Activated CD4-positive, alpha-beta T cell treated with anti-CD3 and anti-CD28 coated beads for 24 hours (primary cell): Measurements from ENCODE around the gene TNIP2.

ENCODE experiments used
- DNase-seq, 2 donors: peaks; one replicate each; pipeline ENCODE4 v3.0.0-alpha.2; 2020; ENCODE audit warnings: low read depth in 2 of 2

Gene TNIP2

GRCh38 chr4:2755821-2756690 is at the start of gene TNIP2:
Gene TNIP2 (minus strand): TSS chr4:2756336. CDS start chr4:2756289, 47 bp downstream.
- peak; percentile 63 to 66 for DNase-seq

DNA sequence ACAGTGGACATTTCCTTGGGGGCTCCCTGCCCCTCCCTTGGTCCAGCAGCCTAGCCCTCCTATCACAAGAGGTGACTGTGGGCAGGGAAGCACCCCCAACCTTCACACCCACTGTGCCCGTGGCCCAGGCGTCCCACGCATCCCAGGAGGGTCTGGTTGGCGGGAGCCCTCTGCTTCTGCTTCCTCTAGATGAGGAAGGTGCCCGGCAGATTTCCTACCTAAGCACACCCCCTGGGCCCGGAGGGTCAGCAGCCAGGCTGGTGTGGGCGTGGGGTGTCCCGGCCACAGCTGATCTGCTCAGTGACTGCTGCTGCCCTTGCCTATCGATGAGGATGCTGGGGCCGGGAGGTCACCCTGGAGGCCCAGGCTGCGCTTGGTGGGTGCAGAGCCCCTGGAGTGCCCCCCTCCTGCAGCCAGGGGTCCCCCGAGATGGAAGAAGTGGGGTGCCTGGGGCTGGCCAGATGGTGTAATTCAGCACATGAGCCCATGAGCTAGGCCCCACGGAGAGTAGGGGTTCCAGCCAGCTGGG is 48.9 kb upstream of the TNIP2 start:
- DNase-seq, result no peak

DNA sequence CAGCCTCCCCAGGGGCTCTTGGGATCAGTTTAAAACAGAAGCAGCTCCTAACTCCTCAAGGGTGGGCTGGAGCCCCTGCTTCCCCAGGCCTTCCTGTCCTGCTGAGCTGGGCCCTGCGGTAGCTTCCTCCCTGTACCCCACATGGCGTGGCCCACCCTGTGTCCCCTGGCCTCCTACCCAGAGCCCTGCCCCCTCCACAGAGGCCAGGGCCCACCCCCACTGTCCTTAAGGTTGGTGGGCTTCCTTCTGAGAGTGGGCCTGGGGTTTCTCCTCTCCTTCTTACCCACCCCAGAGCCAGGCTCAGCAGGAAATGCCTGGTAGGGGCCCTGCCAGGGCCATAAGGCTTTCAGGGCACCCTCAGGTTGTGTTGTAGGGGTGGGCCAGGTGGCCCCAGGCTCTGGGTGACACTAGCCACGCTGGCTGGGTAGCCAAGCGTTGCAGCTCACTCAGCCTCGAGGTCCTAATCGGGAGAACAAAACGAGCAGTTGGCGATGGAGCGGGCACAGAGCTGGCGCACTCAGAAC is 48.4 kb upstream of the TNIP2 start:
- no peak for DNase-seq

DNA sequence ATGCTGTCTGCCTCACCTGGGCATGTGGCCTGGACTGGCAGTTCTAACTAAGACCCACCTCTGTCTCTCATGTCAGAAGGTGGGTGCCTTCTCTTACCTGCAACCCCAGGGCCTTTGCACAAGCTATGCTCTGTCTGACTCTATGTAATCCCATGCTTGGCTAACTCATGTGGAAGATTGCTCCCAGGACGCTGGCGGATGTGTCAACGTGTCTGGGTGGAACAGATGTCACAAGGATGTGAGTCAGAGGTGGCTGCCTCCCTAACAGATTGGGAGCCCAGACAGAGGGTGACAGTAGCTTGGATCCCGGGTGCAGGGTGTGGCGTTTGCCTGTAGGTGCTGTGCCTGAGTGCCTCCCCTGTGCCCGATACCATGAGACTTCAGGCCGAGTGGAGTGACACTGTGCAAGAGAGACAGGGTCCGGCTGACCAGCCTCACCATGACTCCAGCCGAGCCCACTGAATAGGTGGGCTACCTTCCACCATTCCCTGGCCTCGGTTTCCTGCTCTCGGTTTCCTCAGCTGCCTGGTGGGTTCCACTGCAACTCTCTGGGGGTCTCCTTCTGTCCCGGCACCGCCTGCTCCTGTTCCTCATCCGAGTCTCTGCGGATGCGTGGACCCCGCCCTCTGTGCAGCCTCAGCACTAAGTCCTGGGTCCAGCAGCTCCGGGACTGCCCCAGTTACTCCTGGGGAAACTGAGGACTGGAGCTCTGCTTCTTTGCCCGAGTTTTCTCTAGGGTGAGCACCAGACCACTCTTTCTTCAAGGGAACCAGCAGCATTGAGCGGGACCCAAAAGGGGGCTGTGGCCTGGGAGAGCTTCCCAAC is 47.7 kb upstream of the TNIP2 start:
- no peak for DNase-seq

DNA sequence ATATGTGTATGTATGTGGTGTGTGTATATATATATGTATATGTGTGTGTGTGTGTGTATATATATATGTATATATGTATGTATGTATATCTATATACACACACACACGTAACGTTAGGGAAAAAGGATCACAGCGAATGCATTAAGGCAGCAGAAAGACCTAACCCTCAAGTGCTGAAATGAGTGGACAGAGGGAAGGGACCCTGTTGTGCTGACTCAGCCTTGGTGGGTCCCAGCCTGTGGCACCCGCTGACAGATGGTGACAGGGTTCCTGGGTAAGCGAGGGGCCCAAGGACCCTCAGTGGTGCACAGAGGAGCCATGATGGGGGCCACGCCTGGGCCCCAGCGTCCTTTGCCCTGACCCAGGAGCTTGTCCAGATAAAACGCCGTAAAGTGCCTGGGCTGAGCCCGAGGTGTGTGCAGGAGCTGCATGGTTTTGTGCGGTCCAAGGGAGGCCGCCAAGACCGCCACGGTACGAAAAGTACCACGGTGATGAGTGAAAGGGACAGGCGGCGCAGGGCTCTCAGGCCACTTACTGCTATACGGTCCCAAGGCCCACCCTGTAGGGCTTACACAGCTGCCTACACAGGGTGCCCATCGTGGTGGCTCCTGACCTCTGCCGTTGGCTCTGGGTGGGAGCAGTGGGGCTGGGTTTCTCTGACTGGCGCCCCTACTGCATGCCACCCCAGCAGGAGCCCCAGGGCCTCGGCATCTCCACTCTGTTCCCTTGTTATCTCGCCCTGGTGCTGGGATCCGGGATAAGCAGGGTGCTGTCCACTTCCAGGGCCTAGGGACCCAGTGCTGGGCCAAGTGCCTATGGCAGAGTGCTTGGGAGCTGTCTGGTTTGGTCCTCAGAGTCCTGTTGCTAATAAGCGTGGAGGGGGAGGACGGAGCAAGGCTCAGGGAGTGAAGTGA is 46.7 kb upstream of the TNIP2 start:
- DNase-seq, result no peak

DNA sequence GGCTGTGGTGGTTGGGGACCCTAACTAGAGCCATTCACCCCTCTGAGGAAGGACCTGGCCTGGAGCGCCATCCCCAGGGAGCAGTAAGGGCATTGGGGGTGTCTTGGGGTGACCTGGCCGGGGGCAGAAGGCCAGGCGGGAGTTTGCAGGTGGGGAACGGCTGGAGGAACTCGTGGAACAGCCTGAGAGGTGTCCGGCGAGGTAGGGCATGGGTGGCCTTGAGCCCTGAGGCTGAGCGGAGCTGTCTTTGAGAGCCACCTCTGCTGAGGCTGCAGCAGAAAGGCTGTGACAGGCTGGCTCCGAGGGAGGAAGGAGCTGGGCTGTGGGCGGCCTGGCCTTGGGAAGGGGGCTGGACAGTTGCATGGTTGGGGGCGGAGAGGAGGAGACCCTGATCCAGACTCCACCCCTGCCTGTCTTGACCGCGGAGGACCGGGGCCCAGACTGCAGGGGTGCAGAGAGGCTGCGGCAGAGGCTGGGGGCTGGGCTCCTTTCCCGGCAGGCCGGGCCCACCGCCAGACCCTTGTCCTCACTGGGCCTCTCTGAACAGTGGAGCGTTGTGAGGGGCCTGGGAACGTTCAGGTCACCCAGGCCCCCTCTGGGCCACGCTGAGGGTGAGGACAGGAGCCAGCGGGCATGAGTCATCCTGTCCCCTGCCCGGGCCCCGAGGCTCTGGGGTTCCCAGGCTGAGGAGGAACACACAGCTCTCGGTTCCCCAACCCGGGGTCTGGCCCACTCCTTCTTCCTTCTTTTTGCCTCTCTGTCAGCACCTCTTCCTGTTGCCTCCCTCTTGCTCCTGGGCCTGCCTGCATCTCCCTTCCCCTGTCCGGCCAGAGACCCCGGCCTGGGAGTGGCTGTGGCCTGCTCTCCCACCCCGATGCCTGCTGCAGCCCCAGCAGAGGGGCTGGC is 44.8 kb upstream of the TNIP2 start:
- DNase-seq, result no peak

GRCh38 chr4:2799971-2800690 is 44.0 kb upstream of the TNIP2 start:
- DNase-seq, result no peak

DNA sequence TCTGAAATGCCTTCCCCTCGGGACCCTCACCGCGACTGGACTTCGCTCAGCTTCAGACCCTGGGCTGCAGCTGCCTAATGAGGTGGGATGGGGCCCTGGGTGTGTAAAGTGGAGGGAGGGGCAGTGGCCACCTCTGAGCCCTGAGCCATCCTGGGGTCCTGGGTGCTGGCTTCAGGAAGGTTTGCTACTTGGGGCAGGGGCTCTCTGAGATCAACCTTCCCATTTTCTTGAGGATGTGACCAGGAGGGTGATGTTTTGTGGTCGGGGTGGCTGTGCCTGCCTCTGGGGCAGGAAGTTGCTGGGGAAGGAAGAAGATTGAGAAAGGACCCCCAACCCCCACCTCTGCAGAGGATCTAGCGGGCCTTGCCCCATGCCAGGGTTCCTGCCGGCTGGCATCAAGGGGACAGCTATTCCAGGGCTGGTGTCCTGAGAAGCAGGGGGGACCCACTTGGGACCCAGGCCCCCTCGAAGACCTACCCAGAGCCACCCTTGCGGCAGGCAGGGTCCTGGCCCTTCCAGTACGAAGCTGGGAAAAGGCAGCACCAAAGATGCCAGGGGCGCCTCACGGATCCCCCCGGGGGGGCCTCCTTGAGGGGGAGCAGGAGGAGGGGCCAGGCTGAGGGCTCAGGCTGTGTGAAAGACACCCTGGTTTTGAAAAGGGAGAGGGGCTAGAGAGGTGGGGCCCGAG is 43.2 kb upstream of the TNIP2 start:
- DNase-seq, result no peak

- DNase-seq, result no peak
These were observed 42.5 kb upstream of the TNIP2 start for GRCh38 chr4:2798399-2799223.

GRCh38 chr4:2797545-2798305 is 41.6 kb upstream of the TNIP2 start:
- DNase-seq, result no peak

GRCh38 chr4:2796849-2797544 is 40.9 kb upstream of the TNIP2 start:
- DNase-seq, result no peak

DNA sequence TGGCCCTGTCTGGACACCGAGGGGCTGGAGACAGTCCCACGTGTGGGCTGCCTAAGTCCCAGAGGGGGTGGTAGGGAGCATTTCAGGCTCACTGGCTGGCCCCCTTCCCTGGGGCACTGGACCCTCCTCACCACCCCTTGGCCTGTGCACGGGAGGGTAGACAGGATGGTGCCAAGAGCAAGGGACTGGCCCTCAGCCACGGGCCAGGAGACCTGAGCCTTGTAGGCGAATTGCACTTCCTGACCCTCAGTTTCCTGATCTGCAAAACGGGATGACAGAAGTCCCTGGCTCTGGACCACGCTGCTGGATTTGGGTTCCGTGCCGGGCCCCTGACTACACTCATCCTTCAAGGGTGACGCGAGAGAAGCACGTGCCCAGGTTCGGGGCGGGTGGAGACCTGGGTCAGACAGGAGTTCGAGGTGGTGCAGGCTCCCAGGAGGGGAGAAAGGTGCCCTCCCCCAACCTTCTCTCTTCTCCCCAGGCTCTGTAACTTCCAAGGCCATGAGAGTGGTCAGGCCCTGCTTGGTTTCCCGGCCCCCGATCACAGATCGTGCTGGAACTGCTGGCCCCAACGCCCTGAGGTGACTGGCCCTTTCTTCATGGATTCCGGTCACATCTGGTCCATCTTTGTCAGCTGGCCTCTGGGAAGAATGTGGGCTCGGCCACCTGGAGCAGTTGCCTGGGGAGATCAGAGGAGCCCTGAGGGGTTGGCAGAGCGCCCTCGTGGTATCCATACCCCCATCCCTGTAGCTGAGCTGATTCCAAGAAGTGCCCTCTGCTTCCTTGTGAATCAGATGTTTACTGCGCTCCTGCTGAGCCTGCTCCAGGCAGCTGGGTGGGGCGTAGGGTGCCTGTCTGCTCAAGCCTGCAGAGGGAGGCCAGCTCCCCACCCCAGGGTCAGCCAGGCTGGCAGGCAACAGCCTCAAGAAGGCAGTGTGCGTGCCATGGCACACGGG is 40.0 kb upstream of the TNIP2 start:
- no peak for DNase-seq

GRCh38 chr4:2795300-2795892 is 39.3 kb upstream of the TNIP2 start:
- DNase-seq, result no peak

GRCh38 chr4:2794486-2795299 is 38.6 kb upstream of the TNIP2 start:
- DNase-seq, result no peak
